Pancreas (tissue), 10 donors: ENCODE results near the gene MLN. TPM values are rescaled to one million over a fixed set of nuclear protein-coding genes. Genes with fewer than 3 reads are reported as not detected.

ENCODE experiments used
- ATAC-seq, 4 donors: fragments of 200-7000 bp; cut with Tn5 transposase; one replicate each; pipeline versions ENCODE4 v1.8.0 to v1.9.1; 2020; ENCODE audit warnings: mild to moderate bottlenecking in 4 of 4, moderate library complexity in 4 of 4
- DNase-seq, 6 donors: peaks; one replicate each; pipeline ENCODE4 v3.0.0-alpha.2; 2020
- FAIRE-seq: peaks from 2 replicates; lab custom pipeline; 2012; peaks lifted over from hg19 to GRCh38; lab: Jason Lieb, UNC
- H3K27ac ChIP-seq, 4 donors: fragments of 200-600 bp; sonication (generic); 1 replicate in 3 of 4; 2 replicates in 1 of 4; pipeline versions ENCODE4 v1.5.0 to v1.8.0; 2020
- H3K27me3 ChIP-seq, 4 donors: fragments of 200-600 bp; one replicate each; pipeline ENCODE4 v1.8.0; 2021
- H3K36me3 ChIP-seq, 3 donors: fragments of 200-600 bp; sonication (generic) in 1 of 3; one replicate each; pipeline versions ENCODE4 v1.5.0 to v1.8.0; 2020 to 2021
- H3K4me1 ChIP-seq, 3 donors: fragments of 200-600 bp; one replicate each; pipeline ENCODE4 v1.8.0; 2021
- H3K4me3 ChIP-seq, 4 donors: fragments of 200-600 bp; sonication (generic) in 2 of 4; one replicate each; pipeline versions ENCODE4 v1.5.0 to v1.8.0; 2020 to 2021
- H3K9me3 ChIP-seq, 4 donors: fragments of 200-600 bp; one replicate each; pipeline ENCODE4 v1.8.0; 2021
- CTCF ChIP-seq, 4 donors: fragments of 200-600 bp; sonication (generic) in 3 of 4; IDR thresholded peaks; one replicate each; pipeline versions ENCODE4 v1.5.0 to v1.8.0; 2021; ENCODE audit warnings: antibody characterized with exemption in 4 of 4
- WGBS, 2 donors: extraction: QIAGEN DNeasy Blood & Tissue Kit; methylation state at CpG; one replicate each; pipeline ENCODE4 v1.1.7; 2013; 5-methylcytosine and 5-hydroxymethylcytosine counted together
- intact Hi-C, 3 donors: fragments of 100-400 bp; cut with DNase I; formaldehyde crosslinking; loops; one replicate each; pipeline versions ENCODE4 v1.11.1 to v1.14.2; 2022
- polyA plus RNA-seq, 2 donors: library from polyadenylated mRNA; stranded (reverse); fragments of 200-250 nt; gene quantifications; one replicate each; pipeline ENCODE4 v1.2.3, GENCODE V29; 2013
- total RNA-seq, 6 donors: library from RNA; stranded (reverse); fragmentation: NEBNext Ultra II Directional in 4 of 6; extraction: Animal tissue kit (Norgen Biotek cat#: 25700) in 4 of 6; gene quantifications; one replicate each; pipeline versions ENCODE4 v1.2.1 to v1.2.4, GENCODE V29; 2021 to 2023
- donor health status: healthy with polysubstance abuse.
- donor health status: DM: no; HTN: no; CAD: no; lungs with moderate emphysema.
- donor health status: DM: no; HTN: no; CAD: no.
- donor health status: control.
- donor health status: control.
- donor health status: Bipolar disorder and iron deficiency.
- donor health status: DM: yes; HTN: yes; CAD: no.
- donor health status: DM: no; HTN: no; CAD: no.
- donor health status: DM: no; HTN: no; CAD: no.
- donor health status: DM: yes; HTN: yes; CAD: no.

The MLN gene
- total and polyA plus RNA-seq, 8 donors, result not detected

GRCh38 chr6:33772082-33772830 is 31.5 kb downstream of the MLN start:
- H3K4me1 ChIP-seq, result peaks cover 0 to 4% (median 0%) of the 10 kb centered on the region in 3 donors
- ATAC-seq (peak in 2 of 4 donors; percentile 1 to 3), FAIRE-seq (no peak), DNase-seq (peak in 1 of 6 donors; percentile 34)
- no peak for TF ChIP-seq CTCF (IDR thresholded peaks at IDR 0.05)
- no peaks in the 10 kb centered on the region for H3K27me3 ChIP-seq
- 85 to 88% methylated on average over 24 of the region's 24 CpGs for WGBS, 2 donors
- peaks cover 5 to 37% (median 22%) of the 10 kb centered on the region in 3 donors for H3K36me3 ChIP-seq
- no peak overlapping the region for H3K27ac ChIP-seq
- intact Hi-C loops, result loop anchor here in 1 of 3 donors (5.0 kb wide), 1 partner anchor 255 kb away; no protein-coding TSS in a partner anchor
- H3K4me3 ChIP-seq, result no peak overlapping the region
- no peaks in the 10 kb centered on the region for H3K9me3 ChIP-seq

GRCh38 chr6:33771146-33772081 is 32.4 kb downstream of the MLN start:
- peak; percentile 67 to 88 (median 84) for ATAC-seq
- no peak for FAIRE-seq
- Histone ChIP-seq H3K4me3 (no peak overlapping the region), H3K9me3 (no peaks in the 10 kb centered on the region), H3K36me3 (peaks cover 0 to 29% (median 14%) of the 10 kb centered on the region in 3 donors), H3K27ac (peak overlapping the region in 3 of 4 donors; percentile 28 to 54 (median 37)), H3K4me1 (peaks cover 0 to 4% (median 0%) of the 10 kb centered on the region in 3 donors), H3K27me3 (no peaks in the 10 kb centered on the region)
- WGBS, 2 donors, result 21 to 22% methylated on average over 47 of the region's 47 CpGs
- TF ChIP-seq CTCF (IDR thresholded peaks at IDR 0.05), result peak; percentile 92 to 95 (median 94)
- peak; percentile 32 to 89 (median 71) for DNase-seq
- intact Hi-C loops, result loop anchor here in 1 of 3 donors (5.0 kb wide), 1 partner anchor 256 kb away; no protein-coding TSS in a partner anchor

GRCh38 chr6:33770833-33771145 is 33.0 kb downstream of the MLN start:
- Histone ChIP-seq H3K9me3 (no peaks in the 10 kb centered on the region), H3K27me3 (no peaks in the 10 kb centered on the region), H3K4me3 (no peak overlapping the region), H3K36me3 (peaks cover 0 to 23% (median 8%) of the 10 kb centered on the region in 3 donors), H3K27ac (peak overlapping the region in 2 of 4 donors; percentile 37 to 54), H3K4me1 (peaks cover 0 to 4% (median 0%) of the 10 kb centered on the region in 3 donors)
- intact Hi-C loops, result loop anchor here in 1 of 3 donors (5.0 kb wide), 1 partner anchor 257 kb away; no protein-coding TSS in a partner anchor
- TF ChIP-seq CTCF (IDR thresholded peaks at IDR 0.05), result no peak
- peak in 1 of 6 donors; percentile 9 for DNase-seq
- ATAC-seq, result peak in 1 of 4 donors; percentile 6
- no peak for FAIRE-seq
- 33 to 40% methylated on average over 3 of the region's 3 CpGs for WGBS, 2 donors

GRCh38 chr6:33770124-33770832 is 33.5 kb downstream of the MLN start:
- 37 to 55% methylated on average over 14 of the region's 14 CpGs for WGBS, 2 donors
- intact Hi-C loops, result loop anchor here in 1 of 3 donors (5.0 kb wide), 1 partner anchor 257 kb away; no protein-coding TSS in a partner anchor
- no peak for ATAC-seq

More at GRCh38 chr6:33770124-33770832, 33.5 kb downstream of the MLN start:
- Histone ChIP-seq H3K4me1 (peaks cover 0 to 4% (median 0%) of the 10 kb centered on the region in 3 donors), H3K27ac (no peak overlapping the region), H3K27me3 (no peaks in the 10 kb centered on the region), H3K36me3 (peaks cover 0 to 18% (median 6%) of the 10 kb centered on the region in 3 donors), H3K9me3 (no peaks in the 10 kb centered on the region), H3K4me3 (no peak overlapping the region)
- DNase-seq (peak in 1 of 6 donors; percentile 17), FAIRE-seq (no peak)
- TF ChIP-seq CTCF (IDR thresholded peaks at IDR 0.05), result no peak
